ENCODE data around the gene CLECL1.

The CLECL1 gene

GRCh38 chr12:9758119-9758518, 25.2 kb upstream of the CLECL1 start:
- no peaks in the 10 kb centered on the region for H3K4me1 ChIP-seq (ENCODE audit: control insufficient read depth, insufficient read depth, low read length, poor library complexity, severe bottlenecking)
- no CpG with 5 or more reads among the region's 3 CpGs for WGBS, 2 experiments (ENCODE audit: insufficient coverage in 2 of 2)
- no peak overlapping the region for H3K4me3 ChIP-seq (ENCODE audit: extremely low read depth, insufficient read depth, low read length, poor library complexity, severe bottlenecking)
- no peaks in the 10 kb centered on the region for H3K9me3 ChIP-seq (ENCODE audit: control insufficient read depth, low read length)
- no peaks in the 10 kb centered on the region for H3K36me3 ChIP-seq (ENCODE audit: control insufficient read depth, insufficient read depth, low read length)
- H3K27ac ChIP-seq (ENCODE audit: low read depth, low read length, severe bottlenecking) = no peak overlapping the region

GRCh38 chr12:9757433-9758025, 24.6 kb upstream of the CLECL1 start:
- Histone ChIP-seq H3K9me3 (ENCODE audit: control insufficient read depth, low read length) (no peaks in the 10 kb centered on the region), H3K27ac (ENCODE audit: low read depth, low read length, severe bottlenecking) (no peak overlapping the region), H3K4me1 (ENCODE audit: control insufficient read depth, insufficient read depth, low read length, poor library complexity, severe bottlenecking) (no peaks in the 10 kb centered on the region), H3K4me3 (ENCODE audit: extremely low read depth, insufficient read depth, low read length, poor library complexity, severe bottlenecking) (no peak overlapping the region), H3K36me3 (ENCODE audit: control insufficient read depth, insufficient read depth, low read length) (no peaks in the 10 kb centered on the region)
- 80 to 89% methylated on average over 1 to 3 of the region's 5 CpGs for WGBS, 2 experiments (ENCODE audit: insufficient coverage in 2 of 2)

- Histone ChIP-seq H3K4me1 (ENCODE audit: control insufficient read depth, insufficient read depth, low read length, poor library complexity, severe bottlenecking) (no peaks in the 10 kb centered on the region), H3K9me3 (ENCODE audit: control insufficient read depth, low read length) (no peaks in the 10 kb centered on the region), H3K36me3 (ENCODE audit: control insufficient read depth, insufficient read depth, low read length) (no peaks in the 10 kb centered on the region), H3K4me3 (ENCODE audit: extremely low read depth, insufficient read depth, low read length, poor library complexity, severe bottlenecking) (no peak overlapping the region), H3K27ac (ENCODE audit: low read depth, low read length, severe bottlenecking) (no peak overlapping the region)
- 85 to 100% methylated on average over 1 to 2 of the region's 5 CpGs for WGBS, 2 experiments (ENCODE audit: insufficient coverage in 2 of 2)
These were observed 23.8 kb upstream of the CLECL1 start for GRCh38 chr12:9756706-9757105.

- H3K4me1 ChIP-seq (ENCODE audit: control insufficient read depth, insufficient read depth, low read length, poor library complexity, severe bottlenecking) = no peaks in the 10 kb centered on the region
- no peak overlapping the region for H3K4me3 ChIP-seq (ENCODE audit: extremely low read depth, insufficient read depth, low read length, poor library complexity, severe bottlenecking)
- H3K27ac ChIP-seq (ENCODE audit: low read depth, low read length, severe bottlenecking) = no peak overlapping the region
- no peaks in the 10 kb centered on the region for H3K36me3 ChIP-seq (ENCODE audit: control insufficient read depth, insufficient read depth, low read length)
- H3K9me3 ChIP-seq (ENCODE audit: control insufficient read depth, low read length) = no peaks in the 10 kb centered on the region
- no CpG with 5 or more reads among the region's 2 CpGs for WGBS, 2 experiments (ENCODE audit: insufficient coverage in 2 of 2)
These were observed 23.3 kb upstream of the CLECL1 start for GRCh38 chr12:9756170-9756569.

- Histone ChIP-seq H3K4me3 (ENCODE audit: extremely low read depth, insufficient read depth, low read length, poor library complexity, severe bottlenecking) (no peak overlapping the region), H3K27ac (ENCODE audit: low read depth, low read length, severe bottlenecking) (no peak overlapping the region), H3K4me1 (ENCODE audit: control insufficient read depth, insufficient read depth, low read length, poor library complexity, severe bottlenecking) (no peaks in the 10 kb centered on the region), H3K9me3 (ENCODE audit: control insufficient read depth, low read length) (no peaks in the 10 kb centered on the region), H3K36me3 (ENCODE audit: control insufficient read depth, insufficient read depth, low read length) (no peaks in the 10 kb centered on the region)
- WGBS, 2 experiments (ENCODE audit: insufficient coverage in 2 of 2) = no CpG with 5 or more reads among the region's 2 CpGs
These were observed 22.7 kb upstream of the CLECL1 start for GRCh38 chr12:9755567-9755966.

GRCh38 chr12:9755035-9755434, 22.1 kb upstream of the CLECL1 start:
- H3K36me3 ChIP-seq (ENCODE audit: control insufficient read depth, insufficient read depth, low read length) = no peaks in the 10 kb centered on the region
- no peaks in the 10 kb centered on the region for H3K4me1 ChIP-seq (ENCODE audit: control insufficient read depth, insufficient read depth, low read length, poor library complexity, severe bottlenecking)
- no peaks in the 10 kb centered on the region for H3K9me3 ChIP-seq (ENCODE audit: control insufficient read depth, low read length)
- H3K27ac ChIP-seq (ENCODE audit: low read depth, low read length, severe bottlenecking) = no peak overlapping the region
- H3K4me3 ChIP-seq (ENCODE audit: extremely low read depth, insufficient read depth, low read length, poor library complexity, severe bottlenecking) = no peak overlapping the region

GRCh38 chr12:9754099-9754927, 21.4 kb upstream of the CLECL1 start:
- no peaks in the 10 kb centered on the region for H3K4me1 ChIP-seq (ENCODE audit: control insufficient read depth, insufficient read depth, low read length, poor library complexity, severe bottlenecking)
- H3K4me3 ChIP-seq (ENCODE audit: extremely low read depth, insufficient read depth, low read length, poor library complexity, severe bottlenecking) = no peak overlapping the region
- no peaks in the 10 kb centered on the region for H3K9me3 ChIP-seq (ENCODE audit: control insufficient read depth, low read length)
- H3K36me3 ChIP-seq (ENCODE audit: control insufficient read depth, insufficient read depth, low read length) = no peaks in the 10 kb centered on the region
- no peak overlapping the region for H3K27ac ChIP-seq (ENCODE audit: low read depth, low read length, severe bottlenecking)
- WGBS, 2 experiments (ENCODE audit: insufficient coverage in 2 of 2) = 96% methylated on average over 3 of the region's 3 CpGs; no CpG with 5 or more reads in 1 of the 2 experiments

- WGBS, 2 experiments (ENCODE audit: insufficient coverage in 2 of 2) = 60 to 80% methylated on average over 1 of the region's 3 CpGs
These were observed 20.6 kb upstream of the CLECL1 start for GRCh38 chr12:9753498-9753897.

GRCh38 chr12:9753073-9753472, 20.2 kb upstream of the CLECL1 start:
- Histone ChIP-seq H3K9me3 (ENCODE audit: control insufficient read depth, low read length) (no peaks in the 10 kb centered on the region), H3K4me1 (ENCODE audit: control insufficient read depth, insufficient read depth, low read length, poor library complexity, severe bottlenecking) (no peaks in the 10 kb centered on the region), H3K4me3 (ENCODE audit: extremely low read depth, insufficient read depth, low read length, poor library complexity, severe bottlenecking) (no peak overlapping the region), H3K27ac (ENCODE audit: low read depth, low read length, severe bottlenecking) (no peak overlapping the region), H3K36me3 (ENCODE audit: control insufficient read depth, insufficient read depth, low read length) (no peaks in the 10 kb centered on the region)
- WGBS, 2 experiments (ENCODE audit: insufficient coverage in 2 of 2) = no CpG with 5 or more reads among the region's 2 CpGs

More at GRCh38 chr12:9753498-9753897, 20.6 kb upstream of the CLECL1 start:
- Histone ChIP-seq H3K9me3 (ENCODE audit: control insufficient read depth, low read length) (no peaks in the 10 kb centered on the region), H3K36me3 (ENCODE audit: control insufficient read depth, insufficient read depth, low read length) (no peaks in the 10 kb centered on the region), H3K4me3 (ENCODE audit: extremely low read depth, insufficient read depth, low read length, poor library complexity, severe bottlenecking) (no peak overlapping the region), H3K27ac (ENCODE audit: low read depth, low read length, severe bottlenecking) (no peak overlapping the region), H3K4me1 (ENCODE audit: control insufficient read depth, insufficient read depth, low read length, poor library complexity, severe bottlenecking) (no peaks in the 10 kb centered on the region)

- Histone ChIP-seq H3K4me3 (ENCODE audit: extremely low read depth, insufficient read depth, low read length, poor library complexity, severe bottlenecking) (no peak overlapping the region), H3K27ac (ENCODE audit: low read depth, low read length, severe bottlenecking) (no peak overlapping the region), H3K9me3 (ENCODE audit: control insufficient read depth, low read length) (no peaks in the 10 kb centered on the region), H3K4me1 (ENCODE audit: control insufficient read depth, insufficient read depth, low read length, poor library complexity, severe bottlenecking) (no peaks in the 10 kb centered on the region), H3K36me3 (ENCODE audit: control insufficient read depth, insufficient read depth, low read length) (no peaks in the 10 kb centered on the region)
- no CpG with 5 or more reads among the region's 2 CpGs for WGBS, 2 experiments (ENCODE audit: insufficient coverage in 2 of 2)
These were observed 19.4 kb upstream of the CLECL1 start for GRCh38 chr12:9752145-9752933.

All from mesodermal cell (in vitro differentiated cells).